GM19099 (cell line): ENCODE measurements around the gene OR13C8.
"Not testable (repeated sequence)": the region's sequence is repeated elsewhere in the genome, so short reads cannot be mapped to it uniquely, and the experiment has no call there.

Experiments used
- POLR2A ChIP-seq: IDR thresholded peaks from 3 replicates; pipeline ENCODE4 v1.6.1; 2011; ENCODE audit warnings: low read depth; ENCODE audit not compliant: insufficient read length; ENCODE audit errors: extremely low read depth

OR13C8 gene

DNA sequence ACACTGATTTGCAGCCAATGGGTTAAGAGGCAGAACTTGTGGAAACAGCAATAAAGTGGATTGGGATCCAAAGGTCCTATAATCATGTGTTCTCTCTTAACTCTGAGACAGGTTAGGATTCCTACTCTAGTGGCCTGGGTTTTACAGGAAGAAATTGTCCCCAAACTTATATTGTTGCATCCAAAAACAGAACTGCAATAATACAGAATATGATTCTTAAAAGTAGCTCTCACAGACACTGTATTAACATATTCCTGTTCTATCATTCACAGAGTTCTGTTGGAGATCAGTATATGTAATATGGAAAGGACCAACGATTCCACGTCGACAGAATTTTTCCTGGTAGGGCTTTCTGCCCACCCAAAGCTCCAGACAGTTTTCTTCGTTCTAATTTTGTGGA, at the start of gene OR13C8:
Gene OR13C8 (plus strand): TSS at position 301 of the 400 bp plus-strand sequence. CDS start 0 bp downstream, at position 301.
- TF ChIP-seq POLR2A, result no peak

GRCh38 chr9:104527109-104527508, 41.9 kb upstream of the OR13C8 start, which contains the start of gene OR13C4:
Gene OR13C4 (minus strand): TSS chr9:104527209. CDS start chr9:104527209, 0 bp downstream.
- TF ChIP-seq POLR2A, result no peak

- no peak for TF ChIP-seq POLR2A
Observed at GRCh38 chr9:104536756-104537155, 32.2 kb upstream of the OR13C8 start, which contains the start of gene OR13C3. Gene OR13C3 (minus strand): TSS chr9:104536856. CDS start chr9:104536723, 133 bp downstream.

DNA sequence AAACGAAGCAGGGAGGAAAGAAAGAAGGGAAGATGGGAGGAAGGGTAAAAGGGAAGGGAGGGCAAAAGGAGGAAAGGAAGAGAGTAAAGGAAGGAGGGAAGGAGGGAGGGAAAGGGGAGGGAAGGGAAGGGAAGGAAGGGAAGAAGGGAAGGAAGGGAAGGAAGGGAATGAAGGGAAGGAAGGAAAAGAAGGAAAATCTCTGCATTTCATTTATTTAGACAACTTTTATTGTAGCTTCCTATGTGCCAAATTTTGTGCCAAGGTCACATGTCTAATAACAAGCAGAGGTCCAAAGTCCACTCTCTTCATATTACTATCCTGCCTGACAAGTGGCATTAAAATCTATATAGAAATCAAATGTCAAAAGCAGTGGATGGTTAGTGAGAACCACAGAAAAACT, 29.7 kb upstream of the OR13C8 start:
- no peak for TF ChIP-seq POLR2A

GRCh38 chr9:104544644-104545043, 24.3 kb upstream of the OR13C8 start:
- TF ChIP-seq POLR2A, result no peak

- TF ChIP-seq POLR2A, result no peak
Observed at GRCh38 chr9:104553261-104553660, 15.7 kb upstream of the OR13C8 start.

DNA sequence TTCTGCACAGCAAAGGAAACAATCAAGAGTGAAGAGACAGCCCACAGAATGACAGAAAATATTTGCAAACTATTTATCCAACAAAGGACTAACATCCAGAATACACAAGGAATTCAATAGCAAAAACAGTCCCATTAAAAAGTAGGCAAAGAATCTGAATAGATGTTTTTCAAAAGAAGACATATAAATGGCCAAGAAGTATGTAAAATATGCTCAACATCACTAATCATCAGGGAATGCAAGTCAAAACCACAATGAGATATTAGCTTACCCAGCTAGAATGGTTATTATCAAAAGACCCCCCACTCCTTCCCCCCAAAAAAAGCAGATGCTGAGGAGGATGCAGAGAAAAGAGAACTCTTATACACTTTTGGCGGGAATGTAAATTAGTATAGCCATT, 13.4 kb upstream of the OR13C8 start:
- no peak for TF ChIP-seq POLR2A

- TF ChIP-seq POLR2A, result no peak
Observed at GRCh38 chr9:104556830-104557634, 11.9 kb upstream of the OR13C8 start.

- no peak for TF ChIP-seq POLR2A
Observed at GRCh38 chr9:104564358-104564757, 4.6 kb upstream of the OR13C8 start.

- TF ChIP-seq POLR2A, result no peak
Observed at GRCh38 chr9:104572612-104573011, 3.6 kb downstream of the OR13C8 start.

DNA sequence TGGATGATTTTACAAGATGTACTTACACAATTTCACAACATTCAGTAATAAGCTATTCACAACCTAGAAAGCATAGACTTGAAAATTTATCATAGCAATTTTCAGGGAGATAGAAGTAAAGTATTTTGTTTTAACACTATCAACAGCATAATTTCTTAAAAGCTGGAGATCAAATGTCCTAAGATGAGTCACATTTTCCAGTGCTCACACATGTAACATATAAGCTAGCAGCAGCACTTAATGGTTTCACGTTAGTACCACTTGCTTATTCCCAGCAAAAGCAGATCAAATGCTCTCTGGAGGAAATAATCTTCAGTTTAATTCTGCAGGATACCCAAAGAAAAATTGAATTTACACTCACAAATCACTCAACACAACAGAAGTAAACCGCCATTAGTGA, 6.5 kb downstream of the OR13C8 start:
- no peak for TF ChIP-seq POLR2A

GRCh38 chr9:104577263-104577662, 8.3 kb downstream of the OR13C8 start:
- TF ChIP-seq POLR2A, result no peak

GRCh38 chr9:104580562-104580961, 11.6 kb downstream of the OR13C8 start:
- no peak for TF ChIP-seq POLR2A

- TF ChIP-seq POLR2A, result no peak
Observed at GRCh38 chr9:104586496-104587180, 17.7 kb downstream of the OR13C8 start.

- TF ChIP-seq POLR2A, result no peak
Observed at GRCh38 chr9:104589626-104590025, 20.7 kb downstream of the OR13C8 start.

- TF ChIP-seq POLR2A, result not testable (repeated sequence)
Observed at GRCh38 chr9:104599313-104599712, 30.3 kb downstream of the OR13C8 start, which contains the start of gene OR13C5. Gene OR13C5 (minus strand): TSS chr9:104599413. CDS start chr9:104599413, 0 bp downstream.

DNA sequence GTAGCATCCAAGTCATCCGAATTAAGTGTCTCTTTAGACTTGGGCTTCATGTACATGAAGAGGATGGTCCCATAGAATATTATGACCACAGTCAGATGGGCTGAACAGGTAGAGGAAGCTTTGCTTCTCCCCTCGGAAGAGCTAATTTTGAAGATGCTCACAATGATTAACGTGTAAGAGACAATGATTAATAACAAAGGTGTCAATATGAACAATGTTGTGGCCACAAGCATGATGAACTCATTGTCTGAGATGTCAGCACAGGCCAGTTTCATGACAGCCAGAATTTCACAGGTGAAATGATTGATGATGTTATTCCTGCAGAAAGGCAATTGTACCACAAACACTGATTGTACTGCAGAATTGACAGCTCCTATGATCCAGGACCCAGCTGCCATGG, 35.8 kb downstream of the OR13C8 start:
- TF ChIP-seq POLR2A, result no peak

- TF ChIP-seq POLR2A, result not testable (repeated sequence)
Observed at GRCh38 chr9:104605527-104605926, 36.6 kb downstream of the OR13C8 start, which contains the start of gene OR13C2. Gene OR13C2 (minus strand): TSS chr9:104605627. CDS start chr9:104605627, 0 bp downstream.
